ENCODE measurements around the gene PIP5K1A.
"Not testable (repeated sequence)": the region's sequence is repeated elsewhere in the genome, so short reads cannot be mapped to it uniquely, and the experiment has no call there.

The PIP5K1A gene

GRCh38 chr1:151198254-151199127 lies at the start of gene PIP5K1A:
Gene PIP5K1A (plus strand): TSS chr1:151198552. CDS start chr1:151198997, 445 bp downstream.
- peak; percentile 97 for DNase-seq

GRCh38 chr1:151156515-151156819 lies 41.9 kb upstream of the PIP5K1A start, which contains the start of gene TNFAIP8L2:
Gene TNFAIP8L2 (plus strand): TSS chr1:151156649. CDS start chr1:151158698, 2,049 bp downstream.
- DNase-seq: peak; percentile 61

GRCh38 chr1:151157067-151157531 lies 41.3 kb upstream of the PIP5K1A start:
- DNase-seq: peak; percentile 23

GRCh38 chr1:151158326-151158725 lies 40.0 kb upstream of the PIP5K1A start:
- DNase-seq: peak; percentile 35

- no peak for DNase-seq
Observed at GRCh38 chr1:151158751-151159251, 39.6 kb upstream of the PIP5K1A start.

GRCh38 chr1:151159373-151159772 lies 39.0 kb upstream of the PIP5K1A start:
- no peak for DNase-seq

- DNase-seq: no peak
Observed at GRCh38 chr1:151164732-151165280, 33.5 kb upstream of the PIP5K1A start.

- DNase-seq: no peak
Observed at GRCh38 chr1:151165281-151165737, 33.0 kb upstream of the PIP5K1A start.

- DNase-seq: peak; percentile 91
Observed at GRCh38 chr1:151165738-151166504, 32.4 kb upstream of the PIP5K1A start, which contains the start of the genes LYSMD1 and SCNM1. Gene LYSMD1 (minus strand): TSS chr1:151165902. CDS start chr1:151165258, 644 bp downstream. Gene SCNM1 (plus strand): TSS chr1:151166144. CDS start chr1:151166153, 9 bp downstream.

- no peak for DNase-seq
Observed at GRCh38 chr1:151166505-151166956, 31.8 kb upstream of the PIP5K1A start.

GRCh38 chr1:151167116-151167515 lies 31.2 kb upstream of the PIP5K1A start:
- no peak for DNase-seq

GRCh38 chr1:151171190-151171589 lies 27.2 kb upstream of the PIP5K1A start:
- DNase-seq: no peak

GRCh38 chr1:151175041-151175741 lies 23.2 kb upstream of the PIP5K1A start:
- no peak for DNase-seq

GRCh38 chr1:151175863-151176262 lies 22.5 kb upstream of the PIP5K1A start, which contains the start of gene TMOD4:
Gene TMOD4 (minus strand): TSS chr1:151175981. CDS start chr1:151174875, 1,106 bp downstream.
- DNase-seq: no peak

- no peak for DNase-seq
Observed at GRCh38 chr1:151176514-151177045, 21.8 kb upstream of the PIP5K1A start.

GRCh38 chr1:151184211-151184610 lies 14.1 kb upstream of the PIP5K1A start:
- DNase-seq: no peak

GRCh38 chr1:151187205-151187604 lies 11.1 kb upstream of the PIP5K1A start:
- DNase-seq: no peak

GRCh38 chr1:151188667-151189066 lies 9.7 kb upstream of the PIP5K1A start:
- DNase-seq: not testable (repeated sequence)

- DNase-seq: peak; percentile 69
Observed at GRCh38 chr1:151189637-151190445, 8.5 kb upstream of the PIP5K1A start, which contains the start of gene VPS72. Gene VPS72 (minus strand): TSS chr1:151190197. CDS start chr1:151190121, 76 bp downstream.

- no peak for DNase-seq
Observed at GRCh38 chr1:151192047-151192446, 6.3 kb upstream of the PIP5K1A start.

- no peak for DNase-seq
Observed at GRCh38 chr1:151193304-151193703, 5.0 kb upstream of the PIP5K1A start.
